ENCODE results near the gene SLC35A2.
"Not testable (repeated sequence)": the region's sequence is repeated elsewhere in the genome, so short reads cannot be mapped to it uniquely, and the experiment has no call there.

SLC35A2 gene

DNA sequence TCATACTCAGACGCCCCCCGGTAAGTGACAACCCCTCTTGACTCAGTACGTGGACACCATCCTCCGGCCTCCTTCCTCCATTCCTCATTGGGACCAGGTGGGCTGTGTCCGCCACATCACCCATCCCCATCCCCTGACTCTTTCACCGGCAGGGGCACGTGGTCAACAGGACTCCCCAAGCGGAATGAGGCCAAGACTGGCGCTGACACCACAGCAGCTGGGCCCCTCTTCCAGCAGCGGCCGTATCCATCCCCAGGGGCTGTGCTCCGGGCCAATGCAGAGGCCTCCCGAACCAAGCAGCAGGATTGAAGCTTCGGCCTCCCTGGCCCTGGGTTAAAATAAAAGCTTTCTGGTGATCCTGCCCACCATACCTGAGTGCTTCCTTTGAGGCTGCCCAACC is 8.7 kb downstream of the SLC35A2 start:
- DNase-seq (ENCODE audit: low read depth) = no peak

DNA sequence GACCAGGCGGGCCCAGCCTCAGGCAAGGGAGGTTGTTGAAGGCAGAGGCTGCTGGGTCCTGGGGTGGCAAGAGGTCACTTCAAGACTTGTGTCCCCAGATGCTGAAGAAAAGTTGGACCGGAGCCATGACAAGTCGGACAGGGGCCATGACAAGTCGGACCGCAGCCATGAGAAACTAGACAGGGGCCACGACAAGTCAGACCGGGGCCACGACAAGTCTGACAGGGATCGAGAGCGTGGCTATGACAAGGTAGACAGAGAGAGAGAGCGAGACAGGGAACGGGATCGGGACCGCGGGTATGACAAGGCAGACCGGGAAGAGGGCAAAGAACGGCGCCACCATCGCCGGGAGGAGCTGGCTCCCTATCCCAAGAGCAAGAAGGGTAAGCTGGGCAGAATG is 9.3 kb downstream of the SLC35A2 start:
- no peak for DNase-seq (ENCODE audit: low read depth)

DNA sequence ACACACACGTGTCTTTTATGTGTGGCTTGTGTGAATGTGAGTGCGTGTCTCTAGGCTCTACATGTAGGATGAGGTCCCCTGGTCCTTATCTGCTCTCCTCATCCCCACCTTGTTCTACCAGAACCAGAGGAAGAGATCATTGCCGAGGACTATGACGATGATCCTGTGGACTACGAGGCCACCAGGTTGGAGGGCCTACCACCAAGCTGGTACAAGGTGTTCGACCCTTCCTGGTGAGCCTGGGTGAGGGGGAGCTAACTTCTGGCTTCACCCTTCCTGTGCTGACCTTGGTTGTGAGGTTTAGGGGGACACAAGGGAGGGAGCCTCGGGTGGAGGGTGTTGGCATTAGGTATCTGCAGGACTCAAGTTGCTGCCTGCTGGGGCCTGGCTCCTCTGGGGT is 10.4 kb downstream of the SLC35A2 start:
- no peak for DNase-seq (ENCODE audit: low read depth)

DNA sequence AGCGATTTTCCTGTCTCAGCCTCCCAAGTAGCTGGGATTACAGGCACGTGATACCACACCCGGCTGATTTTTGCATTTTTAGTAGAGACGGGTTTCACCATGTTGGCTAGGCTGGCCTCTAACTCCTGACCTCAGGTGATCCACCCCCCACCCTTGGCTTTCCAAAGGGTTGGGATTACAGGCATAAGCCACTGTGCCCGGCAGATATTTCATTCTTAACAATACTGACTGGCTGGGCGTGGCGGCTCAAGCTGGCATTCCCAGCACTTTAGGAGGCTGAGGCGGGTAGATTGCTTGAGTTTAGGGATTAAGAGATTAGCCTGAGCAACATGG is 12.4 kb downstream of the SLC35A2 start:
- no peak for DNase-seq (ENCODE audit: low read depth)

DNA sequence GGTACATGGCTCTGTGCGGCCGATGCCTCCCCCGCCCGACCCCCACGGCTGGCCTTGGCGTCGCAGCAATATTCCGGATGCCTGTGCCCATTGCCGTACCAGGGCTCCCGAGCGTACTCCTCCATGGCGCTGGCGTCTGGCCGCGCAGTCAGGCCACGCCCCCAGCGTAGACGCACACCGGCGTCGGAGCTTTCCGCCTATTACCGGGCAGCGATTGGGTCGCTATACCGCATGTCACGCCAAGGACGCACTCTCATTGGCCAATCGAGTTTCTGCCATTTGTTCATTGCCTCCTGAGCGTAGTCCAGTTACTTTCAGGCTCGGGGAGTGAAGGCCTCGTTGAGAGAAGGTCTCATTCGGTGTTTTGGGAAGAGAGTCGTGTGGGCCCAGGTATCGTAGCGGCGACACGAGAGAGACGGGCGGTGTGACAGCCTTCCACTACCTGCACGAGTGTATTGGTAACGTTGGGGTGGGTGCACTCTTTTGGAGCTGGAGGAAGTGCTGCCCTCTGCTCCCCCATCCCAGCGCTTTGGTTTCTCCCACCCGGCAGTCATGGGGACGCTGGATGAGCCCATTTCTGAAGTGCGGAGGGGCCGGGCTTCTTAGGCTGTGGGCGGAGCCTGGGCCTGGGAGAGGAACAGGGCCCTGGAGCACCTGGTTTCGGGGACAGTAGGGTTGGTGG is 13.7 kb downstream of the SLC35A2 start, which contains the start of the genes PQBP1 and TIMM17B:
PQBP1 (plus strand) TSS at position 306 of the 682 bp plus-strand sequence. CDS start 580 bp downstream, outside the sequence.
TIMM17B (minus strand) TSS at position 144 of the 682 bp plus-strand sequence; CDS start at position 125, 19 bp downstream.
- peak; percentile 83 for DNase-seq (ENCODE audit: low read depth)

DNA sequence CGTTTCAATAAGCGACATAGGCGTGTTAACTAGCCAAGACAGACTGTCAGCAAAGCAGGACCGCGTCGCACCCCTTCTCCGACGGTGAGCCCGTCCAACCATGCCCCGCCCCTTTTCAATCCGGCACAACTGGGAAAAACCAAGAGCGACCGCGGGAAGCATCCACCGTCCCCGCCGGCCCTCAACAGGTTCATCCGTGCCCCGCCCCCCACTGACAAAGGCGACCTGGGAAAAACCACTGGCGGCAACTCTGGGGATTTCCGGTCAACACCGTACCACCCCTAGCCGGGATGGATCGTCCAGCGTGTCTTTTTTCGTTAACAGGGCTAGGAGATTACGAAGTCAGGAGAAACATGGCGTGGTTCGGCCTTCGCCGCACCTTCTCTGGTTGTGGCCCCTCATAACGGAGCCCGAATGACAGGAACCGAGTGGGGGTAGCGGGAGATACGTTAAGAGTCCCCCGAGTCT is 14.3 kb downstream of the SLC35A2 start:
- DNase-seq (ENCODE audit: low read depth) = peak; percentile 50

DNA sequence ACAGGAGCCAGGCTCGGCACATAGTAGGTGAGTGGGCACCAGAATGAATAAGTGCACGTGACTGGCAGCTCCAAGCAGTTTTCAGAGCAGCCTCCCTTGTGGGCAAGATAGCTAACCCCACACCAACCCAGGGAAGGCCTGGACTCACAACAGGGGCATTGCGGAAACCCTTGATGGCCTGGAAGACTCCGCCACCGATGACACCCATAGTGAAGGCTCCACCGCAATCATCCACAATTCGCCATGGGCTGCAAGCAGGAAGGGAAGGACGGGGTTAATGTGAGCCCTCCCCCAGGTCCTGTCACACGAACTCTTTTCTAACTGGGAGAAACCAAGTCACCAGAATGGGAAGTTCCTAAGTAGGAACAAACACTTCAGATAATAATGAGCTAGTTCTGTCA is 14.8 kb downstream of the SLC35A2 start:
- DNase-seq (ENCODE audit: low read depth) = no peak

DNA sequence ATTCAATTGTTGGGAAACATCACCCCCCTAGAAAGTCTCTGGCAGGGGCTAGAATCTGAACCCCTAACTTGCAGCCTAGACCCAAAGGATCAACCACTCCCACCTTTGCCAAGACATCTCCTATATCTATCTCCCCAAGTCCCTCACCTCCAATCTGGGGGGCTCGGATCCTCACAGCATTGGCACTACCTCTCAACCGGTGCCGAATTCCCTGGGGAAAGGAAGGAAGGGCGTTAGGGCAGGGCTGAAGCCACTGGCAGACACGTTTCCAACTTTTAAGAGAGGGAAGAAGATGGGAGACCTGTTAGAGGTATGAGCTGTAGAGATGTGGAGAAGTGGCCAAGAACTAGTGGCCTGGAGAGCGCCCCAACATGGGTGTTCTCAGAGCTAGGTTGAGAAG is 16.6 kb downstream of the SLC35A2 start:
- DNase-seq (ENCODE audit: low read depth) = no peak

DNA sequence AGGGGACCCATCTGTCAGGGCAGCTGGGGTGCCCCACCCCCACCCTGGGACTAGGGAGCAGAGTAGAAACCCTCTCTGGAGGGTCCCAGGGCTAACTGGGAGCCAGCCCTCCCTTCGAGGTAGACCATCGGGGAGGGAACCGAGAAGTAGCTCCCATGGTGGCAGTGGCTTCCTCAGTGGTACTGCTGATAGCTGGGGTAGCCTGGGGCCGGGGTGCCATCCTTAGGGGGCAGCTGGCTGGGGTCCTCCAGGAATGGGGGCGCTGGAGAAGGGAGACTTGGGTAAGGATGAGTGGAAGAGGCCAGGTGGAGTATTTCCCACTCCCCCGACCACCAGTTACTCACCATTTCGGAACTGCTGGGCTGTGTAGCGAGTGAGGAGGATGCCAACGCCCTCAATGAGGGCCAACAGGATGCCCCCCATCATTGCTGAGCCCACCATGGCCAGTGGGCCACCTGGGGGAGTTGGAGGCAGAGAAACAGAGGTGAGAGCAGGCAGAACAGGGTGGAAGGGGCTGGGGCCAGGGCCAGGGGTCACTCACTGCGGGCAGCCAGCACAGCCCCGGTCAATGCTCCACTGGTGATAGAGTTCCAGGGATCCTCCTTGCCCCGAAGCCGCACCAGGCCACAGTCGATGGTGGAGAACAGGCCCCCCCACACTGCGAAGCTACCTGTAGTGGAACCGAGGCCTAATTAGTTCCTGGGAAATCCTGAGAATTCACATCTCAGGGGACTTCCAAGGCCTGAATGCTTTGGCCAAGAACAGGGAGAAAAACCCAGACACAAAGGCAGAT is 17.7 kb downstream of the SLC35A2 start:
- DNase-seq (ENCODE audit: low read depth) = no peak

DNA sequence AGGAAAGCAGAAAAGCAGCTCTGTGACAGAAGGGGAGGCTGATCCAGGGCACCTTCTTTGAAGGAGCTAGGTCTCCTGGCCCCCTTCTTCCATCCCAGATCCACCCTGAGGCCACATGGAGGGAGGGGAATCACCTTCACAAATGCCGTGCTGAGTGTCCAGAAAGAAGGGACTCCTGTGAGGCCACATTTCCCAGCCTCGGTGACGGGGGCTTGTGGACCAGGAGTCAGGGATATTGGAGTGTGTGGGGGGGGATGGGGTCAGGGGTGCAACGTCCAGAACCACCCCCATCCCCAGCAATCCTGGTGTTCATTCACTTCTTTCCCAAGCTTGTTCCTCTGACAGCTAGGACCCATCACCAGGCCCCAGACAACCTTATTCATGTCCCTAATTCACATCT is 18.6 kb downstream of the SLC35A2 start:
- no peak for DNase-seq (ENCODE audit: low read depth)

DNA sequence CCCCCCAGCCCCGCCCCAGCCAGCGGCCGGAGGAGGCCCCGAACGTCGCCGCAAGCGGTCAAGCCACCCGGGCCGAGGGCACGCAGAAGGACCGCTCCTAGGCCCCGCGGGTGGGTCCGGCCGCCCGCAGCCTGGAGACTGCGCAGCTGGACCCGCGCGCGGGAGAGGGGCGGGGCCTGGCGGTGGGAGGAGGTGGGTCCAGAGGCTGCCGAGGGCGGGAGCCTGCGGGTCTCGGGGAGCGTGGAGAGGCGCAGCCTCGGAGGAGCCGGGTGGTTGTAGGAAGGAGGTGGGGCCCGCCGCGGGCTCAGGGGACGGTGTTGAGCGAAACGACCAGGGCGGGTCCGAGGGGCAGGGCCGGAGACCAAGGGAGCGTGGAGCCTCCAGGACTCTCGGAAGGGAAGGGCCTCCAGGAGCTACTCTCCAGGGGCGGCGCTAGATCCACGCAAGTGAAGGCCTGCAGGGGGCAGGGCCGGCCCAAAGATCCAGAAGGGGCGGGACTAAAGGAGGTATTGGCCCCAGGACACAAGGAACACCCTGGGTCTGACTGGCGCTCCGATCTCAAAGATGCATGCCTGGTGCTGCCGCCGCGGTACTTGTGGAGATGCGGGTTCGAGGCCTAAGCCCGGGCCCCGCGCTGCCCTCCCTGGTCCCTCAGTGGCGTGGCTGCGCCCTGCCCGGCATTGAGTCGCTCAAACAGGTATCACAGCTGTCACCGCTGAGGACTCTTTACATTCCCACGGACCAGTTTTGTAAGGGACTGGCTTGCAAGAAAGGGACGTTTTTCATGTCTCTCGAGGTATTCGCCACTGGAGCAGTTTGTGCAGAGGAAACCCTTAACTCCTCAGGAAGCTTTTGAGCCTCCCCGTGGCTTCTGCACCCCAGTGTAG is 19.8 kb downstream of the SLC35A2 start:
- peak; percentile 66 for DNase-seq (ENCODE audit: low read depth)

DNA sequence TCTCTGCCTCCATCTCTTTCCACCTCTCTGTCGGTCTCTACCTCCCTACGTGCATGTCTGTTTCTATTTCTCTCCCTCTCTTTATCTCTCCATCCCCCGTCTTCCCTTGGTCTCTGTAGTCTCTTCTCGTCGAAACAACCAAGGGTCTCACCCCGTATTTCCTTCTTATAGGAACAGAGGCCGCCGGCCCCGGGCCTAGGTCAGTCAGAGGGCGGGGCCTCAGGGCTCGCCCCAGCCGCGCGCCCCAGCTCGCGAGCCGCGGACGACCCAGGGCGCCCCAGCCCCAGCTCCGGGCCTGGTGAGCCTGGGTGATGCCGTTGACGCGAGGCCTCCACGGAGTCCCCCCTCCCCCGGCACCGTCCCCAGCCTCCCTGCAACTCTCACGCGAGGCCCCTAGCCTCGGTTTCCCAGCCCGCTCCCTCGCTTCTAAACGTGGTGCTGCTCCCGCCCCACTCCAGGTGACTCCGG is 20.5 kb downstream of the SLC35A2 start:
- DNase-seq (ENCODE audit: low read depth) = no peak

DNA sequence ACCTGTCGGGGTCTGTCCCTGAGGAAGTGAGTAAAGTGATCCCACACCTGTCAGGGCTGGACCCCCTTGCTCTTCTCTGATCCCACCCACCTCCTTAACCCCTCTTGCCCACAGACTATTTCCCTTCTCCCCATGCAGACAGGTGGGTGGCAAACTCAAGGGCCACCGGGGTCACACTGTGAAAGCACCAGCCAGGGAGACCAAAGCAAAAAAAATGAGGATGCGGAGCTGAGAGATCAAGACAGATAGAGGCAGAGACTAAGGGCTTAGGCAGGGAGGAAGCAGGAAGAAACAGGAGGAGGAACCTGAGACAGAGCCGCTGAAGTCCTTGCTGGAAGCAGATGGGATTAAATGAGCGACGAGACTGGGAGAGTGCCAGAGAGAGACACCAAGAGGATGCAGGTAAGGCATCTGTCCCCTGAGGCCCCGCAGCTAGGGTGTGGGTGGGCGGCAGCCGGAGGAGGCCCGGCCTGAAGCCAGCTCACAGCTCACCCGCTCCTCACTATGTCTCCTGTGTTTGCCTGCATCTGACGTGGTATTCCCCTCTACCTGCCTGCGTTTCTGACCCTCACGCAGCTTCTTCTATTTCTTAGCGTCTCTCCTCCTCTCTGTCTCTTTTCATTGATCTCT is 21.0 kb downstream of the SLC35A2 start:
- no peak for DNase-seq (ENCODE audit: low read depth)

DNA sequence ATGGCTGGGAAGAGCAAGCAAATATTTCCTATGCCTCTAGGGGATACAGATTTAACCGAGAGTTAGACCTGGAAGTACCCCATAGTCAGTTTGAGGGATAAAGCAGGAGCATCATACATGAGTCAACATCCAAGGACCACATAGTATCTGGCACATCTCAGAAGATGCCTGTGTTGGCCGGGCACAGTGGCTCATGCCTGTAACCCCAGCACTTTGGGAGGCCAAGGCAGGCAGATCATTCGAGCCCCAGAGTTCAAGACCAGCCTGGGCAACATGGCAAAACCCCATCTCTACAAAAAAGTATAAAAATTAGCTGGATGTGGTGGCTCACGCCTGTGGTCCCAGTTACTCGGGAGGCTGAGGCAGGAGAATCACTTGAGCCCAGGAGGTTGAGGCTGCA is 24.9 kb downstream of the SLC35A2 start:
- DNase-seq (ENCODE audit: low read depth) = not testable (repeated sequence)

DNA sequence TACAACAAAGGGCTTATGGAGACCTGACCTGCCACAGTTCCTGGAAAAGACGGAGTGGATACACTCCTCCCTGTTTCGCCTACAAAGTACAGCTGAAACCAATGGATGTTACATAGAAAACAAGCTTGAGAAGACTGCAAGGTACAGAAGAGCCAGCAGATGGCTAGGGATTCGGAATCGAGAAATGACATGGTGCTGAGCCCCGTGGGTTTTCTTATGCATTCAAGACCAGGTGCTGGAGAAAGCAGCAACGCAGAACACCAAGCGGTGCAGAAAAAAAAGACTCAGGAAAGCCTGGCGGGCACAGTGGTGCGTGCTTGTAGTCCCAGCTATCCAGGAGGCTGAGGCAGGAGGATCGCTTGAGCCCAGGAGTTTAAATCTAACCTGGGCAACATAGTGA is 27.7 kb downstream of the SLC35A2 start:
- DNase-seq (ENCODE audit: low read depth) = no peak

DNA sequence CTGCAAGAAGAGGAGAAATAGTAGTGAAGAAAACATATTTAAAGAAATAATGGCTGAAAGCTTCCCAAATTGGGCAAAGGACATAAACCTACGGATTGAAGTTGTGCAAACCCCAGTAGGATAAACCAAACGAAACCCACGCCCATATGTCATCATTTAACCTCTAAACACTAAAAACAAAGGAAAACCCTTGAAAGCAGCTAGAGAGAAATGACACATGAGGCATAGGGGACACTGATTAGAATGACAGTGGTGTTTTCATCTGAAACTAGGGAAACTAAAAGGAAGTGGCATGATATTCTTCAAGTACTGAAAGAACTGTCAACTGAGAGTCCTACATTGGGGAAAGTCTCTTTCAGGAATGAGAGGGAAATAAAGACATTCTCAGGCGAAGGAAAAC is 34.5 kb downstream of the SLC35A2 start:
- DNase-seq (ENCODE audit: low read depth) = not testable (repeated sequence)

DNA sequence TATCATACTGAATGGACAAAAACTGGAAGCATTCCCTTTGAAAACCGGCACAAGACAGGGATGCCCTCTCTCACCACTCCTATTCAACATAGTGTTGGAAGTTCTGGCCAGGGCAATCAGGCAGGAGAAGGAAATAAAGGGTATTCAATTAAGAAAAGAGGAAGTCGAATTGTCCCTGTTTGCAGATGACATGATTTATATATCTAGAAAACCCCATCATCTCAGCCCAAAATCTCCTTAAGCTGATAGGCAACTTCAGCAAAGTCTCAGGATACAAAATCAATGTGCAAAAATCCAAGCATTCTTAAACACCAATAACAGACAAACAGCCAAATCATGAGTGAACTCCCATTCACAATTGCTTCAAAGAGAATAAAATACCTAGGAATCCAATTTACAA is 39.4 kb downstream of the SLC35A2 start:
- DNase-seq (ENCODE audit: low read depth) = not testable (repeated sequence)

DNA sequence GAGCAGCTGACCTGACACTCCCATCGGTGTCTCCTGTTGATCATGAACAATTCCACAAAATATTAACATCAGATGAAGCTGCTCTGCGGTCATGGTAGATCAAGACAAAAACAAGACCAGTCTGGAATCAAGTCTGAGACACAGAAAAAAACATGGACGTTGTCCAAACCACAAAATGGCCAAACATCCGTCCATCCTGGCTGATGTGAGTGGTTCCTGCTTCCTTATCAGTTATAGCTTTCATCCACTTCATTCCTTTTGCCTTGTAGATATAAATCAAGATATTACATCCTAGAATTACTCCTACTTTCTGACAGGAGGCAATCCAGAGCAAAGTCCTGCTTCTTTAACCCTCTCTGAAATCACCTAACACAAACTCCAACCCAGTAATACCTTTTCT is 47.2 kb downstream of the SLC35A2 start:
- no peak for DNase-seq (ENCODE audit: low read depth)

DNA sequence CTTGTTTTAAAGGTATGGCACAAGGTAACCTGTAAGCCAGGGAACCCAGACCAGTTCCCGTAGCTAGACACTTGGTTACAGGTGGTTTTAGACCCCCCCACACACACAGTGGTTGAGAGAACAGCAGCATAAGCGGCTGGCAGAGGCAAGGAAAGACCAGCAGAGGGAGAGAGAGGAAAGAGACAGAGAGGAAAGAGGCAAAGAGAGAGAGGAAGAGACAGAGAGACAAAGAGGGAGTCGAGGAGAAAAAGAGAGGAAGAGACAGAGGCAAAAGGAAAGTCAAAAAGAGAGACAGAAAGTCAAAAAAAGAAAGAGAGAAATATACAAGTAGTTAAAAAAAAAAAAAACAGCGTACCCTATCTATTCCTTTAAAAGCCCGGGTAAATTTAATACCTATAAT is 56.5 kb downstream of the SLC35A2 start:
- no peak for DNase-seq (ENCODE audit: low read depth)

DNA sequence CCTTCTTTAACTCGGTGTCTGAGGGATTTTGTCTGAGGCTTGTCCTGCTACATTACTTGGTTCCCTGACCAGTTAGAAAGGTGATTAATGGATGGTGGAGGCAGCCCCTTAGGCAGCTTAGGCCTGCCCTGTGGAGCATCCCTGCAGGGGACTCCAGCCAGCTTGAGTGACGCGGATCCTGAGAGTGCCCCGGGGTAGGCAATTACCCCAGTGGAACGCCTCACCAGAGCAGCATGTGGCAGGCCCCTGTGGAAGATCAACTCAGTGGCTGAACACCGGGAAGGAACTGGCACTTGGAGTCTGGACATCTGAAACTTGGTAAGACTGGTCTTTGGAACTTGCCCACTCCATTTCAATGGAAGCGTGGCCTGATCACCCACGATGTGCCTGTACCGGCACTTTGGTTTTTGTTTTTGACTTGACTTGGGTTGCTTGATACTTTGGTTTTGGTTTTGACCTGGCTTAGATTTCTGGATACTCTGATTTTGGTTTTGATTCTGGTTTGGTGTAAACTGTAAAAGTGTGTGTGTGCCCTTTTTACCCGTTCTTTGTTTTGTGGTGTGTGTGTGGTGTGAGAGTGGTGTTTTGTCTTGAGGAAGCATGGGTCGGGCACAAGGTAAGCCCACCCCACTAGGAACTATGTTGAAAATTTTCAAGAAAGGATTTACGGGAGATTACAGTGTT is 57.2 kb downstream of the SLC35A2 start:
- not testable (repeated sequence) for DNase-seq (ENCODE audit: low read depth)

DNA sequence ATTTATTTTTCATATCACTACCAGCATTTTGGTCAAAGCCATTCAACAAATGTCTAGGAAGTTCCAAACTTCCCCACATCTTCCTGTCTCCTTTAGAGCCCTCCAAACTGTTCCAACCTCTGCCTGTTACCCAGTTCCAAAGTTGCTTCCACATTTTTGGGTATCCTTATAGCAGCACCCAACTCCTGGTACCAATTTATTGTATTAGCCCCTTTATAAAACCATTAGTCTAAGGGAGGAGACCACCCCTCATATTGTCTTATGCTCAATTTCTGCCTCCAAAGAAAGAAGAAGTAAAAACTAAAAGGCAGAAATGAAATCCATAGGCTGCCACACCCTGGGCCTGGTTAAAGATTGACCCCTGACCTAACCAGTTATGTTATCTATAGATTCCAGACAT is 58.0 kb downstream of the SLC35A2 start:
- not testable (repeated sequence) for DNase-seq (ENCODE audit: low read depth)

Measured in T follicular helper cell (primary cell).